ENCODE measurements around the gene GLI3. TPM values are rescaled to one million over a fixed set of nuclear protein-coding genes. Genes with fewer than 3 reads are reported as not detected.

GLI3 gene
- polyA plus RNA-seq, 6 donors from 2014 or later: not detected

DNA sequence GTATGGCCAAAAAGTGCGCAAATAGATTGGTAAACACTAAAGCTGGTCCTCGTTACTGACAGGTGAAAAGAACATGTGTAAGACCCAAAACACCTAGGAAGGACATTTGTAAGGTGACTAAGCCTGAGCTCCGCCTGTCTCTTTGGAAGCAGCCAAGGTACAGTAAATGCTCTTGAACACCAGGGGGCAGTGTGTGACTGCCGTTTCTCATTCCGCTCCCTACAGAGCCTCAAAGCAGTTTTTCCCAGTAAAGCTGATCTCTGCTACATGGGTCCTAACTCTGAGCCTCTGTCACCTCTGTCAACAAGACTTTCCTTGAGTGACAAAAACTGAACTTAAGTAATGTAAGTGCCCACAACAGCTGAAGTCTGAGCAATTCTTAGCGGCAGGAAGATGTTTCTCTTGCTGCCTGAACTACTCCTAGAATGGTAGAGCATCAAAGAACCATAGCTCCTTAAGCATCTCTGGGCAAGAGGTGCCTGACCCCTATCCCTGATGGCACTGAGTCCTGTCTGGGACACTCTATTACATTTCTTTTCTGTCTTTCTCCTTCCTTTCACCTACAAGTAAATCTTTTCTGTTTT is 296.2 kb downstream of the GLI3 start:
- peak; percentile 57 for DNase-seq
- Mint-ChIP-seq H3K4me3 (peak overlapping the region in 4 of 8 donors; percentile 2 to 72 (median 59)), H3K27me3 (peaks cover 10 to 21% (median 19%) of the 10 kb centered on the region in 3 donors), H3K9me3 (peaks cover 0 to 3% (median 0%) of the 10 kb centered on the region in 7 donors), H3K27ac (peak overlapping the region in 5 of 6 donors; percentile 19 to 68 (median 59)), H3K4me1 (peaks cover 26 to 33% (median 33%) of the 10 kb centered on the region in 3 donors), H3K36me3 (no peaks in the 10 kb centered on the region)
- peak; percentile 62 to 63 for ATAC-seq (ENCODE audit: low read depth in 2 of 2)

DNA sequence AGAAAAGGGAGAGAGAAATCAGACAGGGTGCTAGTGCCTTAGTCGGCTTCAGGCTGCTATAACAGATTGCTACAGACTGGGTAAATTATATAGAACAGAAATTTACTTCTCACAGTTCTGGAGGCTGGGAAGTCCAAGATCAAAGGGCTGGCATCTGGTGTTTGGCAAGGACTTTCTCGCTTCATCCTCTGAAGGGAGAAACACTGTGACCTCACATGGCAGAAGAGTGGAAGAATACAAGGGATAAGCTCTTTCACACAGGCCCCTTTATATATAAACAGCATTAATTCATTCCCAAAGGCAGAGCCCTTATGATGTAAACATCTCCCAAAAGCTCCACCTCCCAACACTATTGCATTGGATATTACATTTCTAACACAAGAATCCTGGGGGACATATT is 298.6 kb downstream of the GLI3 start:
- Mint-ChIP-seq H3K36me3 (no peaks in the 10 kb centered on the region), H3K4me1 (peaks cover 21 to 28% (median 27%) of the 10 kb centered on the region in 3 donors), H3K9me3 (peaks cover 0 to 3% (median 0%) of the 10 kb centered on the region in 7 donors), H3K27ac (peak overlapping the region in 1 of 6 donors; percentile 66), H3K4me3 (no peak overlapping the region), H3K27me3 (peaks cover 10 to 21% (median 15%) of the 10 kb centered on the region in 3 donors)
- no peak for DNase-seq
- no peak for ATAC-seq (ENCODE audit: low read depth in 2 of 2)

DNA sequence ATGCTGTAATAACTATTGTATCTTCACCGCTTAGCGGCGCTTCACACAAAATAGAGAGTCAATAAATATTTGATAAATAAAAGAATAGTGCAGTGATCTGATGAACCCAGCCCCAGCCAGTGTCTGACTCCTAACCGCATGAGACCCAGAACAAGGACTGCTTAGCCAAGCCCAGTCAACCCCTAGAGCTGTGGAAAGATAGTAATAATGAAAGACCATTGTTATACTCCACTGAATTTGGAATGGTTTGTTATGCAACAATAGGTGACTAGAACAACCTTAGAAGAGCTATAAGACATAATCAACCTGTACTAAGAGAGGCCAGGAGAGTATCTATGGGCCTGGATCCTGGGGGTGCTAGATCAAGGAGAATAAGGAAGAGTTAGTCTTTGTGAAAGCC is 303.6 kb downstream of the GLI3 start:
- ATAC-seq (ENCODE audit: low read depth in 2 of 2) (no peak), DNase-seq (no peak)
- Mint-ChIP-seq H3K4me1 (peaks cover 8 to 11% (median 8%) of the 10 kb centered on the region in 3 donors), H3K27ac (peak overlapping the region in 2 of 6 donors; percentile 71 to 78), H3K27me3 (peaks cover 0 to 4% (median 0%) of the 10 kb centered on the region in 3 donors), H3K4me3 (no peak overlapping the region), H3K9me3 (peaks cover 0 to 3% (median 0%) of the 10 kb centered on the region in 7 donors), H3K36me3 (no peaks in the 10 kb centered on the region)

DNA sequence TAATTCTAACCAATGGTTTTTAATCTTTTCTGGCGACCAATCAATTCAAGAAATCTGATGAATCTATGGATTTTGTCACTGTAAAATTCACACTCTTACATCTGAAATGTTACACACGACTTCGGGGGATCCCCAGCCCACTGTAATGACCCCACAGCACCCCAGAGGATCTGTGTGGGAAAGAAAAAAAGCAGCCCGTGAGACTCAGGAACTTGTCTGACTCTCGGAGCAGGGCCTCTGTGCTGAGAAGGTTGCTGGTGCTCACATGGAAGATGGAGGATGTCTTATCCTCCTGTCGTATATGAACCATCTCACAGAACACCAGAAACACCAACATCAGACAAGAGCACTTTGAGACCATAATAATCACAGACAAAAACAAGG is 305.8 kb downstream of the GLI3 start:
- ATAC-seq (ENCODE audit: low read depth in 2 of 2): no peak
- no peak overlapping the region for H3K4me3 Mint-ChIP-seq
- H3K4me1 Mint-ChIP-seq: peaks cover 16 to 21% (median 20%) of the 10 kb centered on the region in 3 donors
- peak overlapping the region in 2 of 6 donors; percentile 16 to 70 for H3K27ac Mint-ChIP-seq
- DNase-seq: no peak
- H3K27me3 Mint-ChIP-seq: peaks cover 0 to 8% (median 0%) of the 10 kb centered on the region in 3 donors
- H3K36me3 Mint-ChIP-seq: peaks cover 0 to 6% of the 10 kb centered on the region in 2 donors
- H3K9me3 Mint-ChIP-seq: peaks cover 0 to 3% (median 0%) of the 10 kb centered on the region in 7 donors

DNA sequence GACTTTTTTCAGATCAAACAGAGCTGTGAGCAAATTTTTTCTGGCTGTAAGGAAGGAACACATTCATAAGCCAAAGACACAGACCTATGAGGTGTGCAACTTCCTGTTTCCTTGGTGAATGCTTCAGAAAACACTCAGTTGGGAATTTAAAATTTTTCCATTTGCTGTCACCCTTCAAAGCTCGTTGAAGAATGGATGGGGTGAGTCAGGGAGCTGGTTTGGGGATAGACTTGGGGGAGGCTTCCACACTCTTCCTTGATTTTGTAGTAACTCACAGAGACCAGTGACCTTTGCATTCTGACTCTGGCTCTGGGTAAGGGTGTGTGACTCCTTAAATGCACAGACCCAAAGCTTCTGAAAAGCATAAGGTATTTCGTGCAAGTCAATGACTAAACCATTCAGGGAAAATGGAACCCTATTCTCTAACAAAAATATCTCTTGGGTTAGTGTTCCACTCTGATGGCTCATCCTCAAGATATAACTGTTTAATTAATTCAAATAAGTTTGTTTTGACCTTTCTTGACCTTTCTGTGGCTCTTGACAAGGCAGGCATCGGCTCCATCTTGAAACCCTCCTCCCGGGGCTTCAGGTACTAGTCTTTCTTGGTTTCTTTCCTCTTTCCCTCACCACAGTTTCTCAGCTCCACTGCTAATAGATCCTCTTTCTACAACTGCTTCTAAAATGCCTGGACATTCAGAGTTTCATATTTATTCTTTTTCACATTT is 306.3 kb downstream of the GLI3 start:
- H3K4me3 Mint-ChIP-seq: no peak overlapping the region
- H3K9me3 Mint-ChIP-seq: peaks cover 0 to 2% (median 0%) of the 10 kb centered on the region in 7 donors
- DNase-seq (no peak), ATAC-seq (ENCODE audit: low read depth in 2 of 2) (no peak)
- peaks cover 0 to 6% of the 10 kb centered on the region in 2 donors for H3K36me3 Mint-ChIP-seq
- peak overlapping the region in 1 of 6 donors; percentile 70 for H3K27ac Mint-ChIP-seq
- H3K4me1 Mint-ChIP-seq: peaks cover 16 to 23% (median 21%) of the 10 kb centered on the region in 3 donors
- peaks cover 0 to 8% (median 0%) of the 10 kb centered on the region in 3 donors for H3K27me3 Mint-ChIP-seq

DNA sequence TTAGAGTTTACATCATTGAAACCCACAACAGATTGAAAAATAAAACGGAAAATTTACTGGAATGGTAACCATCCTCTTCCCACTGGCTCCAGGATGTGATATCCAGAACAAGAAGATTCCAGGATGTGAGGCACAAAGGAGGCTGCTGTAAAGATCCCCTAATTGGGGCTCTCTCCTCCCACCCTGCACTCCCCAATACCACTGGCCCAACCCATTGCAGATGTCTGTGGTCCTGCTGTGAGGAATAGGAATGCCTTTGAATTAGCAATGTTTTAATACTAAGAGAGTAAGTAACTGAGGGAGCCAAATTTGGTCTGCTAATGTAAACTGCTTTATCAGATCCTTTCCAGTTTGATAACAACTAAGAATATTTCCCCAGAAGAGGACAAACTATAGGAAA is 308.2 kb downstream of the GLI3 start:
- no peaks in the 10 kb centered on the region for H3K9me3 Mint-ChIP-seq
- ATAC-seq (ENCODE audit: low read depth in 2 of 2): no peak
- peaks cover 16 to 23% (median 21%) of the 10 kb centered on the region in 3 donors for H3K4me1 Mint-ChIP-seq
- peak overlapping the region in 1 of 6 donors; percentile 76 for H3K27ac Mint-ChIP-seq
- H3K36me3 Mint-ChIP-seq: peaks cover 0 to 6% of the 10 kb centered on the region in 2 donors
- H3K4me3 Mint-ChIP-seq: no peak overlapping the region
- no peak for DNase-seq
- H3K27me3 Mint-ChIP-seq: peaks cover 0 to 8% (median 0%) of the 10 kb centered on the region in 3 donors

DNA sequence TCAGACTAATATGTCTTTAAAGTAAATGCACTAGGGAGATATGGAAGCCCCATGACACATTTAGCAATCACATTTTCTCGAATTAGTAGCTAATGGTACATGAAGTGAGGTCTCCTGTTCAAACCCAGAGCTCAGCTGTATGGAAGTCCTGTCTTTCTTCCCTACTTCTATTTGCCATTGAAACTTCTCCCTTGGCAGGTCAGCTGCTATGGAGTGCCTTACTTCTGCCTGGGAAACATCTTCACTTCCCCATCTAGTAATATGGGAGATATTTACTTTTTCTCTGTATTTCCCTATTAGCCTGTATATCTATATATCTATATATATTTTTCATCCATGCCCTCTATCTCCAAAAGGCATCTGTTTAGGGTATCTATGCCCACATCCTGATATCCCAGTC is 308.8 kb downstream of the GLI3 start:
- Mint-ChIP-seq H3K9me3 (no peaks in the 10 kb centered on the region), H3K36me3 (peaks cover 0 to 6% of the 10 kb centered on the region in 2 donors), H3K27me3 (peaks cover 0 to 8% (median 0%) of the 10 kb centered on the region in 3 donors), H3K4me3 (peak overlapping the region in 1 of 8 donors; percentile 48), H3K4me1 (peaks cover 16 to 23% (median 21%) of the 10 kb centered on the region in 3 donors), H3K27ac (peak overlapping the region in 1 of 6 donors; percentile 17)
- DNase-seq (no peak), ATAC-seq (ENCODE audit: low read depth in 2 of 2) (no peak)

DNA sequence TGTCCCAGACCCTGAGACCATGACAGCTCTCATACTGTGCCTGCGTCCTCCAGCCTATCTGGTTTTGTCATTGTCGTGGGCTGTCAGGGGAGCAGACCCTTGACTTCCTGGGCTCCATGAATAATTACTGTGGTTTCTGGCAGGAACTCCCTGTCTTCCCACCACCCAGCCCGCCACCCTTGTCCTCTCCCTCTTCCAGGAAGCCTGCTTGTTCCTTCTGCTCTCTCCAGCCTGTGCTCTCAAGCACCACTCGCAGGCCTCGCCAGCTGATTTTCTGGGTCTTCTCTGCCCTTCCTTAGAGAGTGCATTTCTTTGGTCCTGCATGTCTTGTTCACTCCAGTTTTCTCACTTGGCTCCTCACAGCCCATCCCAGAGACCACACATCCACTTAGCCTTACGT is 309.6 kb downstream of the GLI3 start:
- Mint-ChIP-seq H3K27ac (peak overlapping the region in 4 of 6 donors; percentile 19 to 94 (median 76)), H3K36me3 (peaks cover 0 to 6% of the 10 kb centered on the region in 2 donors), H3K9me3 (no peaks in the 10 kb centered on the region), H3K4me3 (peak overlapping the region in 4 of 8 donors; percentile 48 to 54 (median 50)), H3K27me3 (peaks cover 0 to 8% (median 0%) of the 10 kb centered on the region in 3 donors), H3K4me1 (peaks cover 16 to 23% (median 21%) of the 10 kb centered on the region in 3 donors)
- DNase-seq (no peak), ATAC-seq (ENCODE audit: low read depth in 2 of 2) (no peak)

DNA sequence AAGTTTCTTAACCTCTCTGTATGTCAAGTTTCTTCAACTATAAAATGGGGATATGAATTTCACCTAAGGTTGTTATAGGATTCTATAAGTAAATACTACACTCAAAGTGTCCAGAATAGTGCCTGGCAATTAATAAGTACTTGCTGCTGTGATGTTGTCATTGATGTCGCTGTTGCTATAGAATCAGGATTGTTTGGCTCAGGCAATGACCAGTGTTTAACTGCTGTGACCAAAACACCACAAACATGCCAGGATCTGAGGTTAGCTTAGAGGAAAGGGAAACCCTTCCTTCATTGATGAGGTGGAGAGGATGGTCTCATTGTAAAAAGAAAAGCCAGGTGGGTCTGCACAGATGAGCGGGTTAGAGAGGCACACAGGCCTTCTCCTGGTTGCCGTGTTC is 311.1 kb downstream of the GLI3 start:
- Mint-ChIP-seq H3K4me1 (peaks cover 22 to 32% (median 22%) of the 10 kb centered on the region in 3 donors), H3K27ac (peak overlapping the region in 1 of 6 donors; percentile 95), H3K36me3 (peaks cover 0 to 6% of the 10 kb centered on the region in 2 donors), H3K27me3 (peaks cover 0 to 8% (median 0%) of the 10 kb centered on the region in 3 donors), H3K4me3 (no peak overlapping the region), H3K9me3 (no peaks in the 10 kb centered on the region)
- ATAC-seq (ENCODE audit: low read depth in 2 of 2) (no peak), DNase-seq (no peak)

DNA sequence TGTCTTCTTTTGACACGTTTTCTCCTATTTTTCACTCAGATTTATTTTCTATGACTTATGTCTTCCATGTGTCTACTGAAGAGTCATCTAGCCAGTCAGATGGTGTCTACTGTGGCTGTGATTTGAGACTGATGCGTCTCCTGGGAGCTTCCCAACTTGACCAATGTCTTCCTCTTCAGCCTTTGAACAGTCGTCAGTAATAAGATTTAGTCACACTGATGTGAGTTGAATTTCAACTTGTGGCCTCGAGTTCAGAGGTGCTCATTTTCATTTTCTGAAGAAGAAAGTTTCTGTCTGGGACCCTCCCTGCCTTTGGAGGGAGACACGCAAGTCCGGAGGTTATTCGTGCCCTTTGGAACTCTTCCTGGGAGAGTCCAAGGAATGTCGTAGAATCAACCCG is 312.2 kb downstream of the GLI3 start:
- H3K27me3 Mint-ChIP-seq: peaks cover 0 to 8% (median 0%) of the 10 kb centered on the region in 3 donors
- H3K36me3 Mint-ChIP-seq: peaks cover 0 to 6% of the 10 kb centered on the region in 2 donors
- no peaks in the 10 kb centered on the region for H3K9me3 Mint-ChIP-seq
- H3K4me3 Mint-ChIP-seq: no peak overlapping the region
- DNase-seq (no peak), ATAC-seq (ENCODE audit: low read depth in 2 of 2) (no peak)
- H3K27ac Mint-ChIP-seq: no peak overlapping the region
- H3K4me1 Mint-ChIP-seq: peaks cover 15 to 26% (median 18%) of the 10 kb centered on the region in 3 donors

DNA sequence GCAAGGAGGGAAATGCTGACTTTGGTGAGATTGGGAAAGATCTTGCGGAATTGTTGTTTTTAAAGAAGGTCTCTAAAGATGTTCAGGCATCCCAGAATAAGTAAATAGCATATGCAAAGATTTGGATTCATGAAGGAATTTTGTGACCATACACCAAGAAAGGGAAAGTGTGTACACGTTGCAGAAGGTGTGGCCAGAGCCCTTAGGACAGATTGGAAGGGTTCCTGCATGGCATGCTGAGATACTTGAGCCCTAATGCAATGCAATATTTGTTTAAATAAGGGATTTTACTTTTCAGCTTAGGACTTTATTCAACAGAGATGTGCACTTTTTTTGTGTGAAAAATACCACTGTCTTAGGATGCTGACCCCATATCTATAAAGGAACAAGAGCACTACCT is 314.6 kb downstream of the GLI3 start:
- Mint-ChIP-seq H3K36me3 (peaks cover 0 to 2% of the 10 kb centered on the region in 2 donors), H3K27me3 (peaks cover 0 to 2% (median 0%) of the 10 kb centered on the region in 3 donors), H3K4me3 (no peak overlapping the region), H3K9me3 (no peaks in the 10 kb centered on the region), H3K4me1 (peaks cover 7 to 13% (median 9%) of the 10 kb centered on the region in 3 donors), H3K27ac (peak overlapping the region in 1 of 6 donors; percentile 57)
- DNase-seq (no peak), ATAC-seq (ENCODE audit: low read depth in 2 of 2) (no peak)

DNA sequence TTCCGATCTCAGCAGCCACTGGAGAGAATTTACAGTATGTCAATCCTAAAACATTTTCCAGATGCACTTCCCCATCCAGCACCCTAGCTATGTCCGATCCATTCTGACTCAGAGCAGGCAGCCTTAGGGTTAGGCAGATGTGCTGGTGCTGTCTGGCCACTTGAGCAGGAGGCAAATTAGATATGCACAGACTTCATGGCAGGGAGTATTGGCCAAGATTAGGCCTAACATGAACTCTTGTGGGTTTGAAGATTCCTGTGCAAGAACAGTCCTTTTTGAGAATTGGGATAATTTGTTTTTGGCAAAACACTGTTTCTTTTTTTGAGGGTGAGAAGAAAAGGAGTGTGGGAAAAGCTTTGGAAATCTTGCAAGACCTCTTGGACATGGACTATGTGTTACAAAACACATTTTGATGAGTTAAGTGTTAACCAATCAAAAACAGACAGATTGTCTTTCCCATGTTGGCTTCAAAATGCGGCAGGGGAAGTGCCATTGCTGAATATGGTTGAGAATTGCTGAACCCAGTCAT is 315.5 kb downstream of the GLI3 start:
- Mint-ChIP-seq H3K4me1 (peaks cover 6 to 11% (median 6%) of the 10 kb centered on the region in 3 donors), H3K9me3 (no peaks in the 10 kb centered on the region), H3K27me3 (no peaks in the 10 kb centered on the region), H3K4me3 (no peak overlapping the region), H3K27ac (no peak overlapping the region), H3K36me3 (no peaks in the 10 kb centered on the region)
- ATAC-seq (ENCODE audit: low read depth in 2 of 2): no peak
- no peak for DNase-seq

DNA sequence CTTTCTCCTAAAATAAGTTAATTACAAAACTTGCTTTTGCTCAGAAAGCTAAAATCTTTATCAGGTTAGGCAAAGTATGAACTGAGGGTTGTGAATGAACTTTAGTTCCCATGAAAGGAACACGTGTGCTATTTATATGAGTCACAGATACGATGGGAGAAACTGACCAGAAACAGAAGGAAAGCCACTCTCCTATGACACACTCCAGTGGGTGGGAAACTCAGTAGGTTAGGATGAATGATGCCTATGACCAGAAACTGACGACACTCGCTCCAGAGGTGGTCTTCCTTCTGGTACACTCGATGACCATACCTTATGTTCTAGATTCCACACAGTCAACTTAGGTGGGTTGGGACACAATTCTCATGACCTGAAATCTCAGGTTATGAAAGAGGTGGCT is 318.4 kb downstream of the GLI3 start:
- H3K27me3 Mint-ChIP-seq: no peaks in the 10 kb centered on the region
- DNase-seq (no peak), ATAC-seq (ENCODE audit: low read depth in 2 of 2) (no peak)
- no peaks in the 10 kb centered on the region for H3K36me3 Mint-ChIP-seq
- no peak overlapping the region for H3K4me3 Mint-ChIP-seq
- H3K4me1 Mint-ChIP-seq: peaks cover 6 to 11% (median 10%) of the 10 kb centered on the region in 3 donors
- H3K27ac Mint-ChIP-seq: peak overlapping the region in 1 of 6 donors; percentile 62
- no peaks in the 10 kb centered on the region for H3K9me3 Mint-ChIP-seq
